Measurements from ENCODE around the gene CKMT1A. TPM values are rescaled to one million over a fixed set of nuclear protein-coding genes. Genes with fewer than 3 reads are reported as not detected.
A peak's percentile ranks its signal among the peaks of the same experiment; 100 is the strongest.
"Not testable (repeated sequence)": the region's sequence is repeated elsewhere in the genome, so short reads cannot be mapped to it uniquely, and the experiment has no call there.

CKMT1A gene
- total RNA-seq (under 1 TPM in 3 of 7 donors, not detected in 4; 0.31 to 0.92 (median 0.40) TPM), polyA plus RNA-seq (under 1 TPM; 0.13 to 0.62 TPM)
- long read RNA-seq, donor 1, partial matches to known transcripts: 0 of 1 reads
- long read RNA-seq, donor 1, other reads (novel, unspliced or antisense): 0 of 1 reads
- long read RNA-seq, donor 2: 0 reads
- long read RNA-seq, donor 3, partial matches to known transcripts: 0 of 1 reads
- long read RNA-seq, donor 3, other reads (novel, unspliced or antisense): 0 of 1 reads

GRCh38 chr15:43693148-43694022 is at the start of gene CKMT1A:
Gene CKMT1A (plus strand): TSS chr15:43693859. CDS start chr15:43694051, 192 bp downstream.
- intact Hi-C loops (cut with DNase I); H3K36me3 ChIP-seq; H3K4me1 ChIP-seq (ENCODE audit: insufficient read depth); H3K27me3 ChIP-seq; H3K9me3 ChIP-seq; H3K4me3 ChIP-seq; DNase-seq; H3K27ac ChIP-seq: not testable (repeated sequence)
- no CpG with 5 or more reads among the region's 43 CpGs for WGBS, 3 donors

- DNase-seq: peak in 1 of 5 donors; percentile 19
- H3K4me3 ChIP-seq: no peak within 1 kb of the TSS
- intact Hi-C loops (cut with DNase I): no loop called here
- WGBS, 3 donors: 82 to 87% (median 85%) methylated on average over 73 to 85 of the region's 85 CpGs
- H3K27me3 ChIP-seq: no peaks in the 10 kb centered on the region
- H3K4me1 ChIP-seq (ENCODE audit: insufficient read depth): no peaks in the 10 kb centered on the region
- H3K36me3 ChIP-seq: no peaks in the 10 kb centered on the region
- no peaks in the 10 kb centered on the region for H3K9me3 ChIP-seq
- no peak within 1 kb of the TSS for H3K27ac ChIP-seq
- no peak for TF ChIP-seq CTCF (IDR thresholded peaks at IDR 0.05)
- TF ChIP-seq EP300 (IDR thresholded peaks at IDR 0.05): no peak
- no peak for TF ChIP-seq POLR2A (IDR thresholded peaks at IDR 0.05)
Observed at GRCh38 chr15:43648649-43649429, 44.8 kb upstream of the CKMT1A start, which contains the start of gene CATSPER2. Gene CATSPER2 (minus strand): TSS chr15:43648844. CDS start chr15:43648061, 783 bp downstream.

GRCh38 chr15:43649430-43649926 is 44.2 kb upstream of the CKMT1A start:
- H3K4me3 ChIP-seq; intact Hi-C loops (cut with DNase I); H3K36me3 ChIP-seq; H3K27ac ChIP-seq; H3K27me3 ChIP-seq; H3K4me1 ChIP-seq (ENCODE audit: insufficient read depth); DNase-seq; H3K9me3 ChIP-seq: not testable (repeated sequence)
- WGBS, 3 donors: 97 to 99% (median 98%) methylated on average over 16 of the region's 16 CpGs

- 90 to 98% methylated on average over 2 to 7 of the region's 10 CpGs; no CpG with 5 or more reads in 1 of the 3 donors for WGBS, 3 donors
- DNase-seq; H3K36me3 ChIP-seq; H3K9me3 ChIP-seq; intact Hi-C loops (cut with DNase I); H3K4me1 ChIP-seq (ENCODE audit: insufficient read depth); H3K27me3 ChIP-seq; H3K4me3 ChIP-seq; H3K27ac ChIP-seq: not testable (repeated sequence)
Observed at GRCh38 chr15:43659727-43660126, 33.9 kb upstream of the CKMT1A start.

- H3K4me1 ChIP-seq (ENCODE audit: insufficient read depth); H3K9me3 ChIP-seq; H3K36me3 ChIP-seq; H3K27me3 ChIP-seq; intact Hi-C loops (cut with DNase I); H3K4me3 ChIP-seq; H3K27ac ChIP-seq; DNase-seq: not testable (repeated sequence)
- 100% methylated on average over 1 of the region's 2 CpGs; no CpG with 5 or more reads in 2 of the 3 donors for WGBS, 3 donors
Observed at GRCh38 chr15:43662293-43662692, 31.4 kb upstream of the CKMT1A start.

- DNase-seq; H3K4me1 ChIP-seq (ENCODE audit: insufficient read depth); intact Hi-C loops (cut with DNase I); H3K9me3 ChIP-seq; H3K27ac ChIP-seq; H3K36me3 ChIP-seq; H3K27me3 ChIP-seq; H3K4me3 ChIP-seq: not testable (repeated sequence)
- no CpG with 5 or more reads among the region's 8 CpGs for WGBS, 3 donors
Observed at GRCh38 chr15:43663333-43663732, 30.3 kb upstream of the CKMT1A start.

- DNase-seq; H3K27me3 ChIP-seq; intact Hi-C loops (cut with DNase I); H3K27ac ChIP-seq; H3K9me3 ChIP-seq; H3K36me3 ChIP-seq; H3K4me3 ChIP-seq; H3K4me1 ChIP-seq (ENCODE audit: insufficient read depth): not testable (repeated sequence)
- WGBS, 3 donors: no CpG with 5 or more reads among the region's 1 CpG
Observed at GRCh38 chr15:43666177-43666576, 27.5 kb upstream of the CKMT1A start.

- H3K27me3 ChIP-seq; DNase-seq; H3K36me3 ChIP-seq; H3K27ac ChIP-seq; H3K4me3 ChIP-seq; H3K4me1 ChIP-seq (ENCODE audit: insufficient read depth); H3K9me3 ChIP-seq; intact Hi-C loops (cut with DNase I): not testable (repeated sequence)
- no CpG with 5 or more reads among the region's 1 CpG for WGBS, 3 donors
Observed at GRCh38 chr15:43674175-43674574, 19.5 kb upstream of the CKMT1A start.

GRCh38 chr15:43689604-43690301 is 3.9 kb upstream of the CKMT1A start:
- H3K4me1 ChIP-seq (ENCODE audit: insufficient read depth); H3K9me3 ChIP-seq; intact Hi-C loops (cut with DNase I); H3K36me3 ChIP-seq; H3K4me3 ChIP-seq; H3K27me3 ChIP-seq; DNase-seq; H3K27ac ChIP-seq: not testable (repeated sequence)
- no CpG with 5 or more reads among the region's 54 CpGs for WGBS, 3 donors
